RWPE1 (cell line): ENCODE data around the gene METTL13.

Experiments used
- CTCF ChIA-PET: fragments of 350-600 bp; sonication (Branson Sonifier 250); formaldehyde crosslinking; extraction: SDS; loops from one replicate; lab custom pipeline; 2021; lab: Yijun Ruan, JAX
- POLR2A ChIA-PET: fragments of 400-600 bp; formaldehyde crosslinking; extraction: SDS; loops from one replicate; lab custom pipeline; 2020; ENCODE audit warnings: antibody characterized with exemption; ENCODE audit not compliant: low non-redundant PET; lab: Yijun Ruan, JAX
- DNase-seq: peaks from one replicate; pipeline ENCODE4 v3.0.0; 2012; ENCODE audit warnings: low spot score
- H3K27ac ChIP-seq: fragments of 450-650 bp; 2 replicates; pipeline ENCODE4 v1.5.1; 2017
- CTCF ChIP-seq: fragments of 450-650 bp; conservative IDR thresholded peaks from 2 replicates; pipeline ENCODE4 v1.5.1; 2017; ENCODE audit warnings: low read depth, mild to moderate bottlenecking

METTL13 gene

GRCh38 chr1:171780583-171781175 is 781 bp upstream of the METTL13 start:
- POLR2A ChIA-PET: no interaction called here
- CTCF ChIA-PET: no interaction called here
- no peak for TF ChIP-seq CTCF
- peak overlapping the region; percentile 89 for H3K27ac ChIP-seq
- no peak for DNase-seq

GRCh38 chr1:171783816-171784530 is 2.5 kb downstream of the METTL13 start:
- ChIA-PET CTCF (no interaction called here), POLR2A (no interaction called here)
- no peak for TF ChIP-seq CTCF
- no peak for DNase-seq
- H3K27ac ChIP-seq: no peak overlapping the region

GRCh38 chr1:171784784-171785183 is 3.3 kb downstream of the METTL13 start:
- POLR2A ChIA-PET: no interaction called here
- CTCF ChIA-PET: interaction anchor here (0.9 to 1.3 kb wide), 2 partner anchors 16 to 140 kb away, joined by 4 to 6 read pairs; no protein-coding TSS in a partner anchor
- no peak overlapping the region for H3K27ac ChIP-seq
- no peak for DNase-seq
- no peak for TF ChIP-seq CTCF

- no peak for DNase-seq
- TF ChIP-seq CTCF: no peak
- CTCF ChIA-PET: interaction anchor here (0.6 to 1.3 kb wide), 3 partner anchors 15 to 658 kb away, joined by 3 to 6 read pairs (median 4); no protein-coding TSS in a partner anchor
- H3K27ac ChIP-seq: no peak overlapping the region
- POLR2A ChIA-PET: no interaction called here
Measured at GRCh38 chr1:171785766-171786165, 4.3 kb downstream of the METTL13 start.

- no peak overlapping the region for H3K27ac ChIP-seq
- DNase-seq: no peak
- CTCF ChIA-PET: no interaction called here
- no peak for TF ChIP-seq CTCF
- POLR2A ChIA-PET: no interaction called here
Measured at GRCh38 chr1:171786534-171786933, 5.1 kb downstream of the METTL13 start.

GRCh38 chr1:171787686-171788480 is 6.4 kb downstream of the METTL13 start:
- DNase-seq: no peak
- ChIA-PET POLR2A (no interaction called here), CTCF (no interaction called here)
- no peak for TF ChIP-seq CTCF
- H3K27ac ChIP-seq: no peak overlapping the region
